HG03342 (cell line): ENCODE results near the gene RAB3GAP2.
"Not testable (repeated sequence)": the region's sequence is repeated elsewhere in the genome, so short reads cannot be mapped to it uniquely, and the experiment has no call there.

Experiments used
- ATAC-seq: cut with Tn5 transposase; IDR thresholded peaks from one replicate; pipeline ENCODE4 v1.9.1; 2021; ENCODE audit warnings: mild to moderate bottlenecking, moderate library complexity; ENCODE audit not compliant: unreplicated experiment

Gene RAB3GAP2

GRCh38 chr1:220239966-220240365 is 32.3 kb downstream of the RAB3GAP2 start:
- ATAC-seq = no peak

GRCh38 chr1:220239213-220239612 is 33.0 kb downstream of the RAB3GAP2 start:
- ATAC-seq = no peak

- ATAC-seq = not testable (repeated sequence)
Measured at GRCh38 chr1:220236278-220236677, 36.0 kb downstream of the RAB3GAP2 start.

- no peak for ATAC-seq
Measured at GRCh38 chr1:220235462-220235861, 36.8 kb downstream of the RAB3GAP2 start.

- no peak for ATAC-seq
Measured at GRCh38 chr1:220233927-220234326, 38.3 kb downstream of the RAB3GAP2 start.

GRCh38 chr1:220229771-220230170 is 42.5 kb downstream of the RAB3GAP2 start:
- ATAC-seq = no peak

- no peak for ATAC-seq
Measured at GRCh38 chr1:220227393-220227792, 44.9 kb downstream of the RAB3GAP2 start.

- no peak for ATAC-seq
Measured at GRCh38 chr1:220226752-220227151, 45.5 kb downstream of the RAB3GAP2 start.

- no peak for ATAC-seq
Measured at GRCh38 chr1:220225957-220226356, 46.3 kb downstream of the RAB3GAP2 start.

GRCh38 chr1:220224611-220225124 is 47.6 kb downstream of the RAB3GAP2 start:
- no peak for ATAC-seq

- ATAC-seq = no peak
Measured at GRCh38 chr1:220224033-220224432, 48.2 kb downstream of the RAB3GAP2 start.

- peak; percentile 35 for ATAC-seq
Measured at GRCh38 chr1:220222939-220223338, 49.3 kb downstream of the RAB3GAP2 start.

GRCh38 chr1:220221670-220222069 is 50.6 kb downstream of the RAB3GAP2 start:
- ATAC-seq = no peak

- no peak for ATAC-seq
Measured at GRCh38 chr1:220221269-220221668, 51.0 kb downstream of the RAB3GAP2 start.

- not testable (repeated sequence) for ATAC-seq
Measured at GRCh38 chr1:220220699-220221040, 51.6 kb downstream of the RAB3GAP2 start.

- peak; percentile 44 for ATAC-seq
Measured at GRCh38 chr1:220219865-220220698, 52.2 kb downstream of the RAB3GAP2 start.

GRCh38 chr1:220219136-220219442 is 53.2 kb downstream of the RAB3GAP2 start:
- no peak for ATAC-seq

- ATAC-seq = peak; percentile 40
Measured at GRCh38 chr1:220218397-220219135, 53.7 kb downstream of the RAB3GAP2 start.

GRCh38 chr1:220217383-220217988 is 54.8 kb downstream of the RAB3GAP2 start:
- ATAC-seq = no peak

- ATAC-seq = no peak
Measured at GRCh38 chr1:220213382-220213983, 58.8 kb downstream of the RAB3GAP2 start.

GRCh38 chr1:220207411-220207810 is 64.8 kb downstream of the RAB3GAP2 start:
- ATAC-seq = no peak
